HTERT RPE-1 (cell line): ENCODE results near the gene AASS.

ENCODE experiments used
- in situ Hi-C: fragments of 300-500 bp; cut with MboI; formaldehyde crosslinking; loops from 4 replicates; pipeline ENCODE4 v1.14.3; 2020; ENCODE audit warnings: low sequenced_read_pairs

AASS gene

GRCh38 chr7:122123746-122124145 lies 20.3 kb downstream of the AASS start:
- in situ Hi-C loops: no loop called here

DNA sequence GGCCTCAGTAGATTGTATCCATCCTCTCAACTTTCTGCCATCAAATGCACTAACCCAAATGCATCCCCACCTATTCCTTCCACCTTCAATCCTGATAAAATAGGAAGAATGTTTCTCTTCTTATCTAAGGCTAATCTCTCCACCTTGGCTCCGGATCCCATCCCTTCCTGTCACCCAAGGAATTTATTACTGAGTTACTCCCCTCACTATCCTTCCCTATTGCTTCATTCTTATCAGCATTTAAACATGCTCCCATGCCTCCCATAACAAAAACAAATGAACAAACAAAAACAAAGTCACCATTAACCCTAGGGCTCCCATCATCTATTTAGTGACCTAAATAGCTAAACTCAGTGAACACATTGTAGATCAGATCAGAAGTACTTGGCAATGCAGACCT lies 25.3 kb downstream of the AASS start:
- in situ Hi-C loops: no loop called here

GRCh38 chr7:122103064-122103463 lies 41.0 kb downstream of the AASS start:
- in situ Hi-C loops: no loop called here

- in situ Hi-C loops: no loop called here
Observed at GRCh38 chr7:122100021-122100420, 44.0 kb downstream of the AASS start.

GRCh38 chr7:122095642-122096041 lies 48.4 kb downstream of the AASS start:
- in situ Hi-C loops: no loop called here

DNA sequence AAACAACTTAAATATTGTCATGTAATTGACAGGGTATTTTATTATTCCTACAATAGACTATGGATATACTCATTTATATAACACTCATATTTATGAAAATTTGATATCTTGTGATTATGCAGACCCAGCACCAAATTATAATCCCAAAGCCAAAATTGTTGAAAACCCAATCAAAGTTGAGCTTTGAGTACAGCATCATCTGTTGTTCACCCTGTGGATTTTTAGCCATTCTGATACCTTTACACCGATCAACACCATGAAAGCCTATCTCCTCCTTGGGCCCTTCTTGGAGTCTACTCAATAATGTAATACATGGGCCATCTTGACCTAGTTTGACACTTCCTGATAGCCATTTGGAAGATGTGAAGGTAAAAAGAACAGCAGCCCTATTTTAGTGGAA lies 49.5 kb downstream of the AASS start:
- in situ Hi-C loops: no loop called here

GRCh38 chr7:122092964-122093797 lies 50.9 kb downstream of the AASS start:
- in situ Hi-C loops: no loop called here

DNA sequence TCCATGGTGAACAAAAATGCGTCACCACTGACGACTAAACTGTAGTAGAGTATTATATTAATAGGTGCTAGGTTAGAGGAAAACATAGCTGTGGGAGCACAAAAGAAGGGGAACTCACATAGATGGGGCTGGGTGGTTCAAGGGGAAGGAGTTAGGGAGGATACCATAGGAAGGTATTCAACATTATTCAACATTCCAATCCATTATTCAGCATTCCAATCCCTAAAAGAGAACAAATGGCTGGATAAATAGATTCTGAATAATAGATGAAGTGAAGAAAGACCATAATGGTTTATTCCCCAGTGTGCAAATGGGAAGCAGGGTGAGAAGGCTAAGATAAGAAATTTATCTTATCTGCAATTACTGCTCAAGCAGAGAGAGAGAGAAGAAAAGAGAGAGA lies 61.4 kb downstream of the AASS start:
- in situ Hi-C loops: no loop called here

DNA sequence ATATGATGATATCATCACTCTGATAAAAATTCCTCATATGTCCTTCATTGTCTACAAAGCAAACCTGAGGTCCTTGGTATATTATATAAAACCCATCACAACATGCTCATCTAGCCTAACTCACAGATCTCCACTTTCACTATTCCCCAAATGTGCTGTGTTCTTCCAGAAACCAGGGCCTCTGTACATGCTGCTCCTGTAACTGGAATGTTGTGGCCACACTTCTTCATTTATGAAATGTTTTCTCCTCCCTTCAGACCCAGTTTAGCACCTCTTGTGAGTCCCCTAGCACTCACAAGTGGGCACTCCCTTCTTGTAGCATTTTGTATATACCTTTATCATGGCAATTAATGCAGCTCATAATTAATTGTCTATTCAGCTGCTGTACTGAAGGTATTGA lies 61.9 kb downstream of the AASS start:
- in situ Hi-C loops: no loop called here

GRCh38 chr7:122073635-122074034 lies 70.4 kb downstream of the AASS start:
- in situ Hi-C loops: no loop called here

DNA sequence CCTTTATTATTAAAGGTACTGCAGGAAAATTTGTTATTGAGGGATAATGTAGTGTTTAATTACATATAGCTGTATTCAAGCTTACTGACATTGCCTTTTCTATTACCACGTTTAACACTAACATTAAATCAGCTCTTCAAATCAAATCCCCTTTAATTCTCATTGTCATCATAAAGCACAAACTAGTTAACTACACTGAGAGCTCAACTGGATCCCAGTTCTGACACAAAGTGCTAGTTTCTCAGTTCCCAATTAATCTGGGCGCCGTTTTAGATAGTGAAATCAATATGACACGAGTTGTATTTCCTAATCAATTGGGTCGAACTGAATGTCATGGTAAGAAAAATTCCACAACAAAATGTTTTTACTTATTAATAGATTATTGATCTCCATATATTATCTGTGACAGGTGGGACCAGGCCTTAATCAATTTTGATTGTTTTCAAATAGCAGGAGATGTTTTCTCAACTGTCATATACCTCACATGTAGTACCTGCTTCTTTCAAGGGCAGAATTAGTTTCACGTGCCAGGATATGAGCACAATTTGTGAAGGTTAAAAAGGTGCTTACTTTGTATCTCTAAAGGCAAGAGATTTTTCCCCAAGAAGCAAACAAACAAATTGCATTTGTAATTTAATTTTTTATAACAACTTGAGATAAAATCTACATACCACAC lies 71.0 kb downstream of the AASS start:
- in situ Hi-C loops: no loop called here

DNA sequence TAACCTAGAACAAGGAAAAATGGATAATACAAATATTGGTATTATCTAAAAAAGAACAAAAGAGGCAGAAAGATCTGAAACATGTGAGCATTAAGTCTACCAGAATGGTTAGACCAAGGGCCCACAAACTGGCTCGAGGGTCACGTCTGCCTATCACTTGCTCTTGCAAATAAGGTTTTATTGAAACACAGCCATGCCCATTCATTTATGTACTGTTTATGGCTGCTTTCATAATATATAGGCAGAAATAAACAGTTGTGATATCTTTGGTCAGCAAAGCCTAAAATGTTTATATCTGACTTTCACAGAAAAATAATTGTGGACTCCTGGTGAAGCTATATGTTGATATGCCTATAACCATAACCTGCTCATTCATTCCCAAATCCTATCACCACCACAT lies 71.8 kb downstream of the AASS start:
- in situ Hi-C loops: no loop called here

DNA sequence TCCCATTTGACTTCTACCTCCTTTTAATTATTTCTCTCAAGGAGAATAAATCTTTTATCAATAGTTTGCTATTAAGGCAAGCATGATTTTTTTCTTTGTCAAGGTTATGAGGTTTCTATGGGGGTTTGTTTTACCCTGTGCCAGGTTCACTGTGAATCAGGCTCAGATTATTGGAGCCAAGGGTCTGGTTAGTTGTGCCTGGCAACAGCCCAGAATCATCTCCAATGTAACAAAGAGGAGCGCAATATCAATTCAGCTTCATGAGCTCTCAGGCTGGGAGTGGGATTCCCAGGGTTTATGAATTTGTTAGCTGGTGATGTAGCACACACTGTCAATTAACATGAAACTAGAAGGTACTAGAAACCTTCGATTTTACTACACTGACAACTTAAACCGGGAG lies 73.2 kb downstream of the AASS start:
- in situ Hi-C loops: no loop called here

DNA sequence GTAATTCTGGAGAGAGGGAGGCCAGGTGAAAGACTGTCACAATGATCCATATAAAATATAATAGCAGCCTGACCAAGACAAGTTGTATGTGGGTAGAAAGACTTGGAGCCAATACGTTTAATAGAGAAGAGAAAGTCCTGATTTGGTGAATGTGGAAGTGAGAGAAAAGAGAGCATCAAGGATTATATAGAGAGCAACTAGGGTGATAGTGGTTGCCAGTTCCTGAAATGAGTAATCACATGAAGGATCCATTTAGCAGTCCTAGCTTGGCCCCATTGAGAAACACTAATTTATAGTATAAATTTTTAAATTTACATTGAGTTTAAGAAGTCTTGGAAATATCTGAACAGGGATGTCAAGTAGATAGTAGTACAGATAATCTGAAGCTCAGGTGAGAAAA lies 74.0 kb downstream of the AASS start:
- in situ Hi-C loops: no loop called here

DNA sequence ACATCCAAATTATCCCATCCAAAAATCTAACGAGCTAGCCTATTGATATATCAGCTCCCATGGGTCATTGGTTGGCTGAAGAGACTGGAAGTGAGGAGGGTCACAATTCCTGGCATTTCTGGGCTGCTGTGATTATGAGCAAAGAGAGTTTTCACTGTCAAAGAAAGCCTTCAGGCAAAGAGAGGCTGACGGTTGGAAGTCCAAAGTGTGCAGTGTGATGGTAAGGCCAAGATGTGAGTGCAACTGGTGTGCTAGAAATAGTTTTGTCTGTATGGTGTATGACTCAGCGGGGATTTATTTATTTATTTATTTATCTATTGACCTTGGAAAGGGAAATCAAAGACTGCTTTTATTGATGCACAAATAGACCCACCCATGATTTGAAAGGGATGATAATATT lies 75.0 kb downstream of the AASS start:
- in situ Hi-C loops: no loop called here

DNA sequence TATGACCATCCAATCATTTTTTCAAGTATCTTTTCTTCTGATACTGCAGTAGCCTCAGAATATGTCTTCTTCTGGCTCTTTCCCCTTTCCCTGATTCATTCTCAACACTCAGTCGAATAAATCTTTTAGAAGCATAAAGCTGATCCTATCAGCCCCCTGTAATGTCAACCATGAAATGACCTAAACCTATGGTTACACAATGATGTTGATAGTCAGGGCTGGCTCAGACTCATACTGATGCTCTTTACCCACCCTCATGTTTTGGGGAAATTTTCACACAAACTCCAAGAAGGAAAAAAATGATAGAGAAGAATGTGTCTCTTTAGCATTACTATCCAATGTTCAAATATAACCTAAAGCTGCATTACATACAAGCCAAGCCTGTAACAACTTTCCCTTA lies 76.0 kb downstream of the AASS start:
- in situ Hi-C loops: no loop called here

- in situ Hi-C loops: no loop called here
Observed at GRCh38 chr7:122067077-122067476, 77.0 kb downstream of the AASS start.

DNA sequence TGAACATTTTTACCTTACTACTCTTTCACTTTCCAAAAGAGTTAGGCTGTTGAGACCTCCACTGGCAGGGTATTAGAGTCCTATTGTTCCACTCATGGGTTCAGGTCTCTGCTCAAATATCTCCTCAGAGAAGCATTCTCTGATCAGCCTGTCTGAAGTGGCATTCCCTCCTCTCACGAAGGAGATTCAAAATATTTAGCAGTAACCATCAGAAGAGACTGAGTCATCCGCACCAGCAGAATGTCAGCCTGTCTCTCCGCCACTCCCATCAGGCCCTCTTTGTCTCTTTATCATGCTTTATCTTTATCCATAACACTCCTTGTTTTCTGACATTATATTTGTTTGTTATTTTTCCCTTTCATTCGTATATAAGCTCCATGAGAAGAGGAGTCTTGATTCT lies 79.1 kb downstream of the AASS start:
- in situ Hi-C loops: no loop called here

GRCh38 chr7:122063146-122063545 lies 80.9 kb downstream of the AASS start:
- in situ Hi-C loops: no loop called here

GRCh38 chr7:122059542-122059941 lies 84.5 kb downstream of the AASS start:
- in situ Hi-C loops: no loop called here

DNA sequence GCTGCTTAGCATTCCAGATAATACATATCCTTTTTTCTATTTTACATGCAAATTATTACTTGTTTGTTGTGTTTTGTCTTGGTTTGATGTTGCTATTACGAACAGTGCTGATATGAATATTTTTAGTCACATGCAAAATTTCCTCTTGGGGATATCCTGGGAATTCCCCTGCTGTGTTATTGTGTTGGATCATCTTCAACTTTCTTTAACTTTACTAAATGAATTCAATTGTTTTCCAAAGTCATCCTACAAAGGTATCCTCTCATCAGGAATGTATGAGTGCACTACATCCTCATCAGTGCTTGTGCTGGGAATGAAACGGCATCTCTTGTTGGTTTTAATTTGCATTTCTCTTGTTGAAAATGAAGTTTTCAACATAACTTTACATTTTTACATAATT lies 87.1 kb downstream of the AASS start:
- in situ Hi-C loops: no loop called here

DNA sequence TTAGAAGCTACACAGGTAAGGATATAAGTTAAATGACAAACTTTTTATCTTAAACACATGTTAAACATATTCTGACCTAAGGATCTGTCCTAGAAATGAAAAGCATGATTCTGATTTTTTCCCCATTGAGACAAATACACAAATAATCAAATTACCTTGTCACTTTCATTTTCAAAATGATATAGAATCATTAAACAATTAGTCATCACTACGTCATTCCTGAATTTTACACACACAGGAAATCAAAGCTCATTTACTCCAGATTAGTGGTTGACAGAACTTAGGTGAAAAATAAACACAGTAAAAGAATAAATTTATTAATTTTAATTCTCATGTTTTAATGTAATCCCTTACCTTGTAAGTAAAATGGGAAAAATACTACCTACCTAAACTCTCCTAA lies 89.0 kb downstream of the AASS start:
- in situ Hi-C loops: no loop called here

DNA sequence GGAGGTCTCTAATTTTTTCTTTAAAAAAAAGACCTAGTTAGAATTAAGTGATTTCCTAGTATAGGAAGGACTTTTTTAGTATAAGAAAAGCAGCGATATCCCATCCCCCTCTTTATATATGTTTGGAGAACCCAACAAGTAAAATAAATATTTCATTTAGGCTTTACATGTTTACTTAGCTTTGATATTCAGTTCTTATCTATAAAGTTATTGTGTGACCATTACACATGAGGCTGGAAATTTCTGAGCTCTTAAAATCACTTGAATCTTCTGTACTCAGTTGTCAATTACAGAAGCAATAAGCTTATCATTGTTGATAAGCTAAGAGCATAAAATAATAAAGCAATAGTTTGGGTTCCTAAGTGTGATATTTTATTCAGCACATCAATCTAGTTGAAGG lies 89.7 kb downstream of the AASS start:
- in situ Hi-C loops: no loop called here
